K562 (cell line): ENCODE measurements around the gene PHF1. TPM values are rescaled to one million over a fixed set of nuclear protein-coding genes. Genes with fewer than 3 reads are reported as not detected.

Experiments used
- CAMTA2 ChIP-seq: fragments of 250-450 bp; sonication (Bioruptor Pico); conservative IDR thresholded peaks from 2 replicates; pipeline ENCODE4 v1.5.1; 2022
- CBFB ChIP-seq: sonication (generic); formaldehyde crosslinking; IDR thresholded peaks from 2 replicates; pipeline ENCODE4 v1.4.0; 2020; ENCODE audit warnings: mild to moderate bottlenecking, missing genetic modification reagents
- CREB1 ChIP-seq, 2 experiments: sonication (generic) in 1 of 2; formaldehyde crosslinking in 1 of 2; IDR thresholded peaks; 2 replicates each; pipeline versions ENCODE4 v1.6.1 to v1.8.0; 2012 to 2022; ENCODE audit warnings: inconsistent platforms in 1 of 2, mild to moderate bottlenecking in 1 of 2, missing genetic modification reagents in 1 of 2, moderate library complexity in 1 of 2
- CREBBP ChIP-seq: IDR thresholded peaks from one replicate; pipeline ENCODE4 v1.6.1; 2012; ENCODE audit warnings: low read depth, mild to moderate bottlenecking, control low read depth, inconsistent platforms, low read length
- E2F6 ChIP-seq, 2 experiments: IDR thresholded peaks; 2 replicates each; pipeline ENCODE4 v1.6.1; 2011; ENCODE audit warnings: borderline replicate concordance in 1 of 2, control low read depth in 1 of 2, low read depth in 1 of 2, low read length in 1 of 2, mild to moderate bottlenecking in 1 of 2, mixed read lengths in 1 of 2, moderate library complexity in 1 of 2; ENCODE audit not compliant: insufficient read depth in 1 of 2, insufficient read length in 1 of 2, poor library complexity in 1 of 2, severe bottlenecking in 1 of 2; ENCODE audit errors: extremely low read depth in 1 of 2
- KLF13 ChIP-seq: fragments of 450-650 bp; IDR thresholded peaks from 2 replicates; pipeline ENCODE4 v1.6.1; 2016; ENCODE audit warnings: missing genetic modification characterization, low read depth, mild to moderate bottlenecking, missing compliant biosample characterization, moderate library complexity, borderline replicate concordance
- MAZ ChIP-seq, 2 experiments: fragments of 450-650 bp in 1 of 2; sonication (generic) in 1 of 2; formaldehyde crosslinking; IDR thresholded peaks in 1 of 2; conservative IDR thresholded peaks in 1 of 2; 2 replicates each; pipeline versions ENCODE4 v1.4.0 to v1.5.0; 2020; ENCODE audit warnings: mild to moderate bottlenecking in 1 of 2, missing genetic modification reagents in 1 of 2
- MCM7 ChIP-seq, 2 experiments: fragments of 450-650 bp; IDR thresholded peaks; 2 replicates each; pipeline ENCODE4 v1.6.1; 2016 to 2018
- NRF1 ChIP-seq, 2 experiments: fragments of 450-650 bp; IDR thresholded peaks in 1 of 2; conservative IDR thresholded peaks in 1 of 2; 2 replicates each; pipeline ENCODE4 v1.6.1; 2014; ENCODE audit warnings: mild to moderate bottlenecking in 2 of 2
- POLR2G ChIP-seq: fragments of 200-400 bp; formaldehyde crosslinking; IDR thresholded peaks from 2 replicates; pipeline ENCODE4 v1.6.1; 2017; ENCODE audit warnings: low read depth, mild to moderate bottlenecking, antibody characterized with exemption, low read length, moderate library complexity
- RBFOX2 ChIP-seq: fragments of 200-400 bp; formaldehyde crosslinking; IDR thresholded peaks from 2 replicates; pipeline ENCODE4 v1.6.1; 2017; ENCODE audit warnings: low read depth, mild to moderate bottlenecking, low read length, moderate library complexity
- RBM17 ChIP-seq: fragments of 200-400 bp; formaldehyde crosslinking; IDR thresholded peaks from 2 replicates; pipeline ENCODE4 v1.6.1; 2017; ENCODE audit warnings: low read depth, mild to moderate bottlenecking, low read length, borderline replicate concordance
- SMARCB1 ChIP-seq: IDR thresholded peaks from 2 replicates; pipeline ENCODE4 v1.6.1; 2011; ENCODE audit warnings: improper control_type of control experiment, low read depth; ENCODE audit not compliant: insufficient read length
- ZNF140 ChIP-seq: fragments of 250-450 bp; sonication (Bioruptor Pico); IDR thresholded peaks from 2 replicates; pipeline ENCODE4 v1.8.0; 2021; ENCODE audit warnings: moderate library complexity, mild to moderate bottlenecking, inconsistent platforms
- ZNF143 ChIP-seq: sonication (generic); formaldehyde crosslinking; IDR thresholded peaks from 2 replicates; pipeline ENCODE4 v1.9.0; 2022; ENCODE audit warnings: mild to moderate bottlenecking, missing genetic modification reagents
- ZNF146 ChIP-seq: IDR thresholded peaks from one replicate; pipeline ENCODE4 v1.6.1; 2018; ENCODE audit warnings: missing compliant biosample characterization; ENCODE audit not compliant: unreplicated experiment
- ZNF274 ChIP-seq: IDR thresholded peaks from 2 replicates; pipeline ENCODE4 v1.6.1; 2011; ENCODE audit warnings: low read depth, mild to moderate bottlenecking, low read length, moderate library complexity, borderline replicate concordance
- ZNF280A ChIP-seq: fragments of 450-650 bp; IDR thresholded peaks from 2 replicates; pipeline ENCODE4 v1.6.1; 2018; ENCODE audit warnings: mild to moderate bottlenecking, low read depth; ENCODE audit not compliant: partially characterized antibody
- polyA plus RNA-seq, 8 experiments: library from polyadenylated mRNA; depleted of rRNA in 4 of 8; stranded (reverse) in 5 of 8; unstranded in 3 of 8; fragments of >200 nt; fragmentation: Nextera tagmentation in 2 of 8; fragmentation: Illumina TruSeq in 1 of 8; extraction: Ambion mirVana in 2 of 8; extraction: Trizol in 1 of 8; gene quantifications; 2 replicates each; pipeline versions ENCODE4 v1.2.1 to v1.2.3, GENCODE V29; 2011 to 2014; ENCODE audit warnings: inconsistent platforms in 1 of 8, missing spikeins in 1 of 8
- total RNA-seq, 7 experiments: library from RNA; depleted of rRNA in 6 of 7; stranded (reverse); fragments of >200 nt in 6 of 7; fragmentation: Illumina TruSeq in 2 of 7; extraction: Trizol in 2 of 7; gene quantifications; 2 replicates each; pipeline versions ENCODE4 v1.2.1 to v1.2.3, GENCODE V29; 2011 to 2021; ENCODE audit warnings: low replicate concordance in 1 of 7
- TF ChIP-seq, protein P1 (sequence below), 3 experiments: fragments of 200-800 bp in 1 of 3; sonication (Bioruptor generic) in 1 of 3; sonication (generic) in 1 of 3; formaldehyde crosslinking in 1 of 3; IDR thresholded peaks; 2 replicates each; pipeline versions ENCODE4 v1.6.1 to v1.8.0; 2016 to 2022; ENCODE audit warnings: mild to moderate bottlenecking in 2 of 3, missing compliant biosample characterization in 2 of 3, missing genetic modification characterization in 2 of 3, missing genetic modification reagents in 1 of 3
- TF ChIP-seq, protein P2 (sequence below): fragments of 250-450 bp; sonication (Bioruptor Pico); IDR thresholded peaks from 2 replicates; pipeline ENCODE4 v1.9.0; 2021; ENCODE audit warnings: mild to moderate bottlenecking, inconsistent platforms

Gene PHF1
- total and polyA plus RNA-seq, 9 of the 15 experiments (the other 6 are each of a cell fraction or from before 2014, with no cell fraction given): 3.7 to 64.2 (median 33.7) TPM

GRCh38 chr6:33417903-33418689 lies 7.3 kb downstream of the PHF1 start, which contains the start of gene CUTA (continued):
- TF ChIP-seq ZNF280A (no peak), CBFB (CRISPR knock-in tag) (no peak; the same call in 1 of the 2 replicates), ZNF143 (CRISPR knock-in tag) (no peak), RBM17 (no peak), CAMTA2 (CRISPR knock-in tag) (0 out of 2 replicates have a peak, but pooled peaks have one; percentile 54), CREB1 (IDR thresholded peaks at IDR 0.05) (peak; percentile 88), CREB1 (CRISPR knock-in tag; IDR thresholded peaks at IDR 0.05) (peak; percentile 84), RBFOX2 (peak; percentile 81), KLF13 (peak; percentile 94), CREBBP (no peak), ZNF140 (no peak), ZNF146 (CRISPR knock-in tag) (no peak), MCM7 (IDR thresholded peaks at IDR 0.05) (no peak), ZNF274 (no peak), SMARCB1 (no peak), POLR2G (peak; percentile 74), E2F6 (IDR thresholded peaks at IDR 0.05; ENCODE audit: borderline replicate concordance in 1 of 2, extremely low read depth in 1 of 2, insufficient read depth in 1 of 2, insufficient read length in 1 of 2, low read depth in 1 of 2, low read length in 1 of 2, poor library complexity in 1 of 2, severe bottlenecking in 1 of 2) (peak; percentile 83), MAZ (CRISPR knock-in tag; conservative IDR thresholded peaks at IDR 0.05 in 1 of 2, IDR thresholded peaks at IDR 0.05 in 1 of 2) (peak; percentile 72 to 78; a peak in 3 of 4 replicates), NRF1 (conservative IDR thresholded peaks at IDR 0.05 in 1 of 2, IDR thresholded peaks at IDR 0.05 in 1 of 2) (peak; percentile 89 to 91)
- TF ChIP-seq, protein P1, sequence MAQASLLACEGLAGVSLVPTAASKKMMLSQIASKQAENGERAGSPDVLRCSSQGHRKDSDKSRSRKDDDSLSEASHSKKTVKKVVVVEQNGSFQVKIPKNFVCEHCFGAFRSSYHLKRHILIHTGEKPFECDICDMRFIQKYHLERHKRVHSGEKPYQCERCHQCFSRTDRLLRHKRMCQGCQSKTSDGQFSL (CRISPR knock-in tag; IDR thresholded peaks at IDR 0.05): no peak
- TF ChIP-seq, protein P1 (tag; IDR thresholded peaks at IDR 0.05): no peak
- TF ChIP-seq, protein P2, sequence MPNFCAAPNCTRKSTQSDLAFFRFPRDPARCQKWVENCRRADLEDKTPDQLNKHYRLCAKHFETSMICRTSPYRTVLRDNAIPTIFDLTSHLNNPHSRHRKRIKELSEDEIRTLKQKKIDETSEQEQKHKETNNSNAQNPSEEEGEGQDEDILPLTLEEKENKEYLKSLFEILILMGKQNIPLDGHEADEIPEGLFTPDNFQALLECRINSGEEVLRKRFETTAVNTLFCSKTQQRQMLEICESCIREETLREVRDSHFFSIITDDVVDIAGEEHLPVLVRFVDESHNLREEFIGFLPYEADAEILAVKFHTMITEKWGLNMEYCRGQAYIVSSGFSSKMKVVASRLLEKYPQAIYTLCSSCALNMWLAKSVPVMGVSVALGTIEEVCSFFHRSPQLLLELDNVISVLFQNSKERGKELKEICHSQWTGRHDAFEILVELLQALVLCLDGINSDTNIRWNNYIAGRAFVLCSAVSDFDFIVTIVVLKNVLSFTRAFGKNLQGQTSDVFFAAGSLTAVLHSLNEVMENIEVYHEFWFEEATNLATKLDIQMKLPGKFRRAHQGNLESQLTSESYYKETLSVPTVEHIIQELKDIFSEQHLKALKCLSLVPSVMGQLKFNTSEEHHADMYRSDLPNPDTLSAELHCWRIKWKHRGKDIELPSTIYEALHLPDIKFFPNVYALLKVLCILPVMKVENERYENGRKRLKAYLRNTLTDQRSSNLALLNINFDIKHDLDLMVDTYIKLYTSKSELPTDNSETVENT (CRISPR knock-in tag): 0 out of 2 replicates have a peak, but pooled peaks have one; percentile 75
